Liver (tissue), 9 donors: ENCODE results near the gene PAQR3. TPM values are rescaled to one million over a fixed set of nuclear protein-coding genes. Genes with fewer than 3 reads are reported as not detected.

Source experiments
- DNase-seq: peaks from one replicate; pipeline ENCODE4 v3.0.0-alpha.2; 2017; ENCODE audit warnings: low spot score
- H3K27ac ChIP-seq, 2 donors: one replicate each; pipeline ENCODE4 v1.7.0; 2013; ENCODE audit warnings: inconsistent platforms in 2 of 2, low read length in 2 of 2, control low read depth in 1 of 2, low read depth in 1 of 2, mild to moderate bottlenecking in 1 of 2
- H3K27me3 ChIP-seq, 4 donors: one replicate each; pipeline versions ENCODE4 v1.6.1 to v1.7.0; 2013; ENCODE audit warnings: low read length in 3 of 4, inconsistent platforms in 1 of 4, mild to moderate bottlenecking in 1 of 4, moderate library complexity in 1 of 4; ENCODE audit not compliant: control insufficient read depth in 4 of 4, insufficient read depth in 4 of 4
- H3K36me3 ChIP-seq, 4 donors: one replicate each; pipeline versions ENCODE4 v1.6.1 to v1.7.0; 2013; ENCODE audit warnings: low read length in 3 of 4, mild to moderate bottlenecking in 3 of 4, low read depth in 1 of 4, moderate library complexity in 1 of 4; ENCODE audit not compliant: control insufficient read depth in 4 of 4, insufficient read depth in 3 of 4
- H3K4me1 ChIP-seq, 4 donors: one replicate each; pipeline versions ENCODE4 v1.6.1 to v1.7.0; 2013; ENCODE audit warnings: low read length in 3 of 4, mild to moderate bottlenecking in 3 of 4, moderate library complexity in 1 of 4; ENCODE audit not compliant: control insufficient read depth in 4 of 4, insufficient read depth in 4 of 4
- H3K4me3 ChIP-seq, 3 donors: one replicate each; pipeline versions ENCODE4 v1.6.1 to v1.7.0; 2013; ENCODE audit warnings: low read length in 3 of 3, control low read depth in 1 of 3, low read depth in 1 of 3, mild to moderate bottlenecking in 1 of 3
- H3K9ac ChIP-seq, 2 donors: one replicate each; pipeline ENCODE4 v1.7.0; 2013; ENCODE audit warnings: low read length in 2 of 2, mild to moderate bottlenecking in 2 of 2, moderate library complexity in 2 of 2, control low read depth in 1 of 2, low read depth in 1 of 2
- H3K9me3 ChIP-seq, 4 donors: one replicate each; pipeline versions ENCODE4 v1.6.1 to v1.7.0; 2013; ENCODE audit warnings: low read length in 3 of 4; ENCODE audit not compliant: control insufficient read depth in 4 of 4
- ATF3 ChIP-seq: IDR thresholded peaks from 2 replicates; pipeline ENCODE4 v1.6.1; 2016; ENCODE audit warnings: antibody characterized with exemption
- EGR1 ChIP-seq, 2 donors: IDR thresholded peaks; 2 replicates each; pipeline ENCODE4 v1.6.1; 2016 to 2018; ENCODE audit warnings: antibody characterized with exemption in 2 of 2, low read depth in 2 of 2
- FOXA1 ChIP-seq: IDR thresholded peaks from 2 replicates; pipeline ENCODE4 v1.6.1; 2016; ENCODE audit warnings: antibody characterized with exemption
- FOXA2 ChIP-seq: IDR thresholded peaks from 2 replicates; pipeline ENCODE4 v1.6.1; 2016; ENCODE audit warnings: antibody characterized with exemption
- GABPA ChIP-seq, 2 donors: IDR thresholded peaks in 1 of 2; conservative IDR thresholded peaks in 1 of 2; 2 replicates each; pipeline ENCODE4 v1.6.1; 2016; ENCODE audit warnings: antibody characterized with exemption in 2 of 2, mild to moderate bottlenecking in 1 of 2, moderate library complexity in 1 of 2
- HNF4A ChIP-seq, 2 donors: conservative IDR thresholded peaks; 2 replicates each; pipeline ENCODE4 v1.6.1; 2016; ENCODE audit warnings: antibody characterized with exemption in 2 of 2, mild to moderate bottlenecking in 2 of 2
- HNF4G ChIP-seq: IDR thresholded peaks from 2 replicates; pipeline ENCODE4 v1.6.1; 2016; ENCODE audit warnings: antibody characterized with exemption
- JUND ChIP-seq, 2 donors: IDR thresholded peaks; 2 replicates each; pipeline ENCODE4 v1.6.1; 2016; ENCODE audit warnings: antibody characterized with exemption in 2 of 2
- NR2F2 ChIP-seq: IDR thresholded peaks from 2 replicates; pipeline ENCODE4 v1.6.1; 2016; ENCODE audit warnings: antibody characterized with exemption
- RAD21 ChIP-seq, 2 donors: IDR thresholded peaks; 2 replicates each; pipeline ENCODE4 v1.6.1; 2016; ENCODE audit warnings: antibody characterized with exemption in 2 of 2, mild to moderate bottlenecking in 2 of 2
- RXRA ChIP-seq, 2 donors: IDR thresholded peaks; 2 replicates each; pipeline ENCODE4 v1.6.1; 2017 to 2018; ENCODE audit warnings: antibody characterized with exemption in 2 of 2, mild to moderate bottlenecking in 1 of 2
- SP1 ChIP-seq: IDR thresholded peaks from 2 replicates; pipeline ENCODE4 v1.6.1; 2018; ENCODE audit warnings: antibody characterized with exemption, mild to moderate bottlenecking
- TAF1 ChIP-seq: conservative IDR thresholded peaks from 2 replicates; pipeline ENCODE4 v1.6.1; 2016; ENCODE audit warnings: antibody characterized with exemption, mild to moderate bottlenecking
- YY1 ChIP-seq: IDR thresholded peaks from 2 replicates; pipeline ENCODE4 v1.6.1; 2016; ENCODE audit warnings: antibody characterized with exemption, mild to moderate bottlenecking
- WGBS: extraction: QIAGEN DNeasy Blood & Tissue Kit; methylation state at CpG from one replicate; pipeline ENCODE4 v1.1.7; 2013; 5-methylcytosine and 5-hydroxymethylcytosine counted together
- polyA plus RNA-seq, 2 donors: library from polyadenylated mRNA; stranded (reverse) in 1 of 2; unstranded in 1 of 2; fragments of 200-250 nt in 1 of 2; fragments of >200 nt in 1 of 2; fragmentation: Nextera tagmentation in 1 of 2; extraction: Ambion mirVana in 1 of 2; gene quantifications; one replicate each; pipeline versions ENCODE4 v1.2.1 to v1.2.3, GENCODE V29; 2013 to 2015
- total RNA-seq, 2 donors: library from RNA; depleted of rRNA; stranded (reverse); fragments of >200 nt; gene quantifications; one replicate each; pipeline ENCODE4 v1.2.3, GENCODE V29; 2014
- TF ChIP-seq, protein P1 (sequence below): IDR thresholded peaks from 2 replicates; pipeline ENCODE4 v1.6.1; 2016; ENCODE audit warnings: antibody characterized with exemption, mild to moderate bottlenecking
- TF ChIP-seq, protein P2 (sequence below): fragments of 150-350 bp; IDR thresholded peaks from 2 replicates; pipeline ENCODE4 v1.5.1; 2017; ENCODE audit warnings: improper control_type of control experiment, low read depth, low read length; ENCODE audit not compliant: missing input control
- TF ChIP-seq, protein P3 (sequence below): IDR thresholded peaks from 2 replicates; pipeline ENCODE4 v1.6.1; 2016; ENCODE audit warnings: antibody characterized with exemption
- TF ChIP-seq, protein P4 (sequence below): IDR thresholded peaks from 2 replicates; pipeline ENCODE4 v1.6.1; 2016; ENCODE audit warnings: antibody characterized with exemption
- donor health status: healthy.
- donor health status: healthy.
- donor health status: healthy.
- donor health status: healthy.
- donor health status: healthy.

PAQR3 gene
- total and polyA plus RNA-seq, 4 donors, result 2.8 to 8.3 (median 5.6) TPM

- H3K4me1 ChIP-seq, result no peaks in the 10 kb centered on the region
- no peak for DNase-seq
- H3K27me3 ChIP-seq, result no peaks in the 10 kb centered on the region
- H3K9ac ChIP-seq, result no peak overlapping the region
- no peak overlapping the region for H3K27ac ChIP-seq
- WGBS, result 100% methylated on average over 1 of the region's 1 CpG
- no peaks in the 10 kb centered on the region for H3K9me3 ChIP-seq
- TF ChIP-seq ATF3, result no peak
- no peak for TF ChIP-seq HNF4A (conservative IDR thresholded peaks at IDR 0.05)
- TF ChIP-seq, protein P1, sequence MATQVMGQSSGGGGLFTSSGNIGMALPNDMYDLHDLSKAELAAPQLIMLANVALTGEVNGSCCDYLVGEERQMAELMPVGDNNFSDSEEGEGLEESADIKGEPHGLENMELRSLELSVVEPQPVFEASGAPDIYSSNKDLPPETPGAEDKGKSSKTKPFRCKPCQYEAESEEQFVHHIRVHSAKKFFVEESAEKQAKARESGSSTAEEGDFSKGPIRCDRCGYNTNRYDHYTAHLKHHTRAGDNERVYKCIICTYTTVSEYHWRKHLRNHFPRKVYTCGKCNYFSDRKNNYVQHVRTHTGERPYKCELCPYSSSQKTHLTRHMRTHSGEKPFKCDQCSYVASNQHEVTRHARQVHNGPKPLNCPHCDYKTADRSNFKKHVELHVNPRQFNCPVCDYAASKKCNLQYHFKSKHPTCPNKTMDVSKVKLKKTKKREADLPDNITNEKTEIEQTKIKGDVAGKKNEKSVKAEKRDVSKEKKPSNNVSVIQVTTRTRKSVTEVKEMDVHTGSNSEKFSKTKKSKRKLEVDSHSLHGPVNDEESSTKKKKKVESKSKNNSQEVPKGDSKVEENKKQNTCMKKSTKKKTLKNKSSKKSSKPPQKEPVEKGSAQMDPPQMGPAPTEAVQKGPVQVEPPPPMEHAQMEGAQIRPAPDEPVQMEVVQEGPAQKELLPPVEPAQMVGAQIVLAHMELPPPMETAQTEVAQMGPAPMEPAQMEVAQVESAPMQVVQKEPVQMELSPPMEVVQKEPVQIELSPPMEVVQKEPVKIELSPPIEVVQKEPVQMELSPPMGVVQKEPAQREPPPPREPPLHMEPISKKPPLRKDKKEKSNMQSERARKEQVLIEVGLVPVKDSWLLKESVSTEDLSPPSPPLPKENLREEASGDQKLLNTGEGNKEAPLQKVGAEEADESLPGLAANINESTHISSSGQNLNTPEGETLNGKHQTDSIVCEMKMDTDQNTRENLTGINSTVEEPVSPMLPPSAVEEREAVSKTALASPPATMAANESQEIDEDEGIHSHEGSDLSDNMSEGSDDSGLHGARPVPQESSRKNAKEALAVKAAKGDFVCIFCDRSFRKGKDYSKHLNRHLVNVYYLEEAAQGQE, result no peak
- TF ChIP-seq RXRA (IDR thresholded peaks at IDR 0.05), result no peak
- no peak for TF ChIP-seq YY1
- H3K36me3 ChIP-seq, result peaks cover 3 to 38% (median 26%) of the 10 kb centered on the region in 4 donors
- no peak overlapping the region for H3K4me3 ChIP-seq
Measured at GRCh38 chr4:78878031-78878430, 61.2 kb downstream of the PAQR3 start.

DNA sequence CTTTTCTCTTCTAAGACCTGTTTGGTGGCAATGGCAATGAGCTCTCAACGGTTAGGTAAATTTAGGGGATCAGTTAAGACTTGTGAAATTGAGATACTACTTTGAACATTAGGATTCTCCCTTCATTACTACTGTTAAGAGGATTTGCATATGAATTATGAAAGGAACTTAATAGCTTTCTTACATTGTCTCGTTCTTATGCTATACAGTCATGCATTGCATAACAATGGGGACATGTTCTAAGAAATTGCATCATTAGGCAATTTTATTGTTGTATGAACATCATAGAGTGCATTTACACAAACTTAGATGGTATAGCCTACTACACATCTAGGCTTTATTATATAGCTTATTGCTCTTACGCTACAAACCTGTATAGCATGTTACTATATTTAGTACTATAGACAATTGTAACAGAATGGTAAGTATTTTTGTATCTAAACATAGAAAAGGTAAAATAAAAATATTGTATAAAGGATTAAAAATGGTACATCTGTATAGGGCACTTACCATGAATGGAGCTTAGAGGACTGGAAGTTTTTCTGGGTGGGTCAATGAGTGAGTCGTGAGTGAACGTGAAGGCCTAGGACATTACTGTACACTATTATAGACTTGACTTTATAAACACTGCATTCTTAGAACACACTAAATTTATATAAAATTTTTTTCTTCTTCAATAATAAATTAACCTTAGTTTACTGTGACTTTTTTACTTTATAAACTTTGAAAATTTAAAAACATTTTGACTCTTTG lies 62.5 kb downstream of the PAQR3 start:
- no peaks in the 10 kb centered on the region for H3K4me1 ChIP-seq
- WGBS, result 93% methylated on average over 5 of the region's 5 CpGs
- no peaks in the 10 kb centered on the region for H3K9me3 ChIP-seq
- DNase-seq, result no peak
- no peak overlapping the region for H3K9ac ChIP-seq
- H3K27ac ChIP-seq, result no peak overlapping the region
- H3K27me3 ChIP-seq, result no peaks in the 10 kb centered on the region
- H3K4me3 ChIP-seq, result no peak overlapping the region
- TF ChIP-seq HNF4G, result no peak
- no peak for TF ChIP-seq JUND (IDR thresholded peaks at IDR 0.05)
- TF ChIP-seq FOXA1, result no peak
- TF ChIP-seq RAD21 (IDR thresholded peaks at IDR 0.05), result no peak
- no peak for TF ChIP-seq SP1
- no peak for TF ChIP-seq GABPA (IDR thresholded peaks at IDR 0.05 in 1 of 2, conservative IDR thresholded peaks at IDR 0.05 in 1 of 2)
- TF ChIP-seq, protein P1, result no peak
- no peak for TF ChIP-seq EGR1 (IDR thresholded peaks at IDR 0.05; ENCODE audit: low read depth in 2 of 2)
- TF ChIP-seq, protein P2, sequence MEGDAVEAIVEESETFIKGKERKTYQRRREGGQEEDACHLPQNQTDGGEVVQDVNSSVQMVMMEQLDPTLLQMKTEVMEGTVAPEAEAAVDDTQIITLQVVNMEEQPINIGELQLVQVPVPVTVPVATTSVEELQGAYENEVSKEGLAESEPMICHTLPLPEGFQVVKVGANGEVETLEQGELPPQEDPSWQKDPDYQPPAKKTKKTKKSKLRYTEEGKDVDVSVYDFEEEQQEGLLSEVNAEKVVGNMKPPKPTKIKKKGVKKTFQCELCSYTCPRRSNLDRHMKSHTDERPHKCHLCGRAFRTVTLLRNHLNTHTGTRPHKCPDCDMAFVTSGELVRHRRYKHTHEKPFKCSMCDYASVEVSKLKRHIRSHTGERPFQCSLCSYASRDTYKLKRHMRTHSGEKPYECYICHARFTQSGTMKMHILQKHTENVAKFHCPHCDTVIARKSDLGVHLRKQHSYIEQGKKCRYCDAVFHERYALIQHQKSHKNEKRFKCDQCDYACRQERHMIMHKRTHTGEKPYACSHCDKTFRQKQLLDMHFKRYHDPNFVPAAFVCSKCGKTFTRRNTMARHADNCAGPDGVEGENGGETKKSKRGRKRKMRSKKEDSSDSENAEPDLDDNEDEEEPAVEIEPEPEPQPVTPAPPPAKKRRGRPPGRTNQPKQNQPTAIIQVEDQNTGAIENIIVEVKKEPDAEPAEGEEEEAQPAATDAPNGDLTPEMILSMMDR, result no peak
- TF ChIP-seq NR2F2, result no peak
- no peak for TF ChIP-seq TAF1
- no peak for TF ChIP-seq FOXA2
- no peak for TF ChIP-seq HNF4A (conservative IDR thresholded peaks at IDR 0.05)
- TF ChIP-seq, protein P3, sequence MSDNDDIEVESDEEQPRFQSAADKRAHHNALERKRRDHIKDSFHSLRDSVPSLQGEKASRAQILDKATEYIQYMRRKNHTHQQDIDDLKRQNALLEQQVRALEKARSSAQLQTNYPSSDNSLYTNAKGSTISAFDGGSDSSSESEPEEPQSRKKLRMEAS, result no peak
- no peak for TF ChIP-seq ATF3
- TF ChIP-seq, protein P4, sequence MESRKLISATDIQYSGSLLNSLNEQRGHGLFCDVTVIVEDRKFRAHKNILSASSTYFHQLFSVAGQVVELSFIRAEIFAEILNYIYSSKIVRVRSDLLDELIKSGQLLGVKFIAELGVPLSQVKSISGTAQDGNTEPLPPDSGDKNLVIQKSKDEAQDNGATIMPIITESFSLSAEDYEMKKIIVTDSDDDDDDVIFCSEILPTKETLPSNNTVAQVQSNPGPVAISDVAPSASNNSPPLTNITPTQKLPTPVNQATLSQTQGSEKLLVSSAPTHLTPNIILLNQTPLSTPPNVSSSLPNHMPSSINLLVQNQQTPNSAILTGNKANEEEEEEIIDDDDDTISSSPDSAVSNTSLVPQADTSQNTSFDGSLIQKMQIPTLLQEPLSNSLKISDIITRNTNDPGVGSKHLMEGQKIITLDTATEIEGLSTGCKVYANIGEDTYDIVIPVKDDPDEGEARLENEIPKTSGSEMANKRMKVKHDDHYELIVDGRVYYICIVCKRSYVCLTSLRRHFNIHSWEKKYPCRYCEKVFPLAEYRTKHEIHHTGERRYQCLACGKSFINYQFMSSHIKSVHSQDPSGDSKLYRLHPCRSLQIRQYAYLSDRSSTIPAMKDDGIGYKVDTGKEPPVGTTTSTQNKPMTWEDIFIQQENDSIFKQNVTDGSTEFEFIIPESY, result no peak
- TF ChIP-seq YY1, result no peak
- peaks cover 3 to 49% (median 36%) of the 10 kb centered on the region in 4 donors for H3K36me3 ChIP-seq
